HG02981 (cell line): ENCODE results near the gene ATG16L2.
"Not testable (repeated sequence)": the region's sequence is repeated elsewhere in the genome, so short reads cannot be mapped to it uniquely, and the experiment has no call there.

Experiments used
- ATAC-seq: cut with Tn5 transposase; IDR thresholded peaks from one replicate; pipeline ENCODE4 v1.9.1; 2021; ENCODE audit warnings: mild to moderate bottlenecking, moderate library complexity; ENCODE audit not compliant: unreplicated experiment

Gene ATG16L2

DNA sequence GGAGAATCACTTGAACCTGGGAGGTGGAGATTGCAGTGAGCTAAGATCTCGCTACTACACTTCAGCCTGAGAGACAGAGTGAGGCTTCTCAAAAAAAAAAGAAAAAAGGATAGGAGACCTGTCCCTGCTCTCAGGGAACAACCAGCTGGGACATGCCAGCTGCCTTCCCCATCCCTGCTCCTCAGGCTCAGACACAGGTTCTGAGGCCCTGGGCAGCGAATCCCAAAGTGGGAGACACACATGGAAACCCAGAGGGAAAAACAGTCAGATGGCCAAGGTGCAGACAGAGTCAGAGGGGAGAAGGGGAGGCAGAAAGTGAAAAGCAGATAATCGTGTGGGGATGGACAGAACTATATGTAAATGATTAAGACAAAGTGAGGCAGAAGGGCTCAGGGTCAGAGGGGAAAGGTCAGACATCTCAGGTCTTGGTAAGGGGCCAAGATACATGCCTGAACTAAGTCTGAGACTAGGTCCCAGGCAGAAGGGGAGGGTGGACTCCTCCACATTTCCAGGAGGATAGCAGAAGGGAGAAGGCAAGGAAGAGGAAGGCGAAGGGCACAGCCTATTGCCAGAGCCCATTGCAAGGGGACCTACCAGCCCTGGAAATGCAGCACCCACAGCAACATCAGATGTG lies 34.6 kb upstream of the ATG16L2 start:
- no peak for ATAC-seq

DNA sequence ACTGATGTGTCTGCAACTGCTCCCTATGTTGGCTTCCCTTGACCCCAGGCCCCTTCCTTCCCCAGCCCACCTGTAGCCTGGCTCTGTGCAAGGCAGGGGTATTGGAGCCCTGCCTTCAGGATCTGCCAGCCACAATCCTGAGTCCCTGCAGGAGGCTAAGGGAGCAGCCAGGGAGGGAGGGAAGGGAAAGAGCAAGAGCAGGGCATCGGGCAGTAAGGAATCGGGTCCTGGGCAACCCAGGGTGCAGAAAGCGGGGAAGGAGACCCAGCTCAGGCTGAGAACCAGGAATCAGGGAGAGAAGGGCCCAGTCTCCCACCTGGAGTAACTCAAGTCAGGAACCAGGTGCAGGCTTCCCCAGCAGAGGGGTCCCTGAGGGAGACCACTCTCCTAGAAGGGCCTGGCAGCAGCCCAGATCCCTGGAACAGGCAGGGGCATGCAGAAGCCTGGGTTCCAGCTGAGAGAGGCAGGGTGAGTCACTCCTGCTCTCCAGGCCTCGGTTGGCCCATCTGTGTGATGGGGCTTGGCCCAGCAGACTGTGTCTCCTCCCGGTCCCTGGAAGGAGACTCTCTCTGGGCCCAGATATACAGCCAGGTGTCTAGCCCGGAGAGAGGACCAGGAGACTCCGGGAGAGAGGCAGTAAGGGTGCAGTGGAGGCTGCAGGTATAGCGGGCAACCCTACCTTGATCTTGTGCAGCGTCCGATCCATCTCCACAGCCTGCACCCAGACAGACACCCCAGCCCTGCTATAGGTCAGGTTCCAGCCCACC lies 33.7 kb upstream of the ATG16L2 start:
- no peak for ATAC-seq

DNA sequence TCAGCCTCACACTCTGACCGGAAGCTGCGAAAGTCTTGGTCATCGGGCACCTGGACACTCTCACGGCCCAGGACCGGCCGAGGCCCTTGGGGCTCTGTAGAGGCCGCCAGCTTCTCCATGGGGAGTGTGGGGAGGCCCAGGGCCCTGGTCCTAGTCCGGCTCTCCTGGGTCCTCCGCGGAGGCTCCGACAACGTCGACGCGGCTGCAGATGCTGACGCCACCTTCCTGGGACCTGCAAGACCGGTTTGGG lies 33.2 kb upstream of the ATG16L2 start:
- no peak for ATAC-seq

DNA sequence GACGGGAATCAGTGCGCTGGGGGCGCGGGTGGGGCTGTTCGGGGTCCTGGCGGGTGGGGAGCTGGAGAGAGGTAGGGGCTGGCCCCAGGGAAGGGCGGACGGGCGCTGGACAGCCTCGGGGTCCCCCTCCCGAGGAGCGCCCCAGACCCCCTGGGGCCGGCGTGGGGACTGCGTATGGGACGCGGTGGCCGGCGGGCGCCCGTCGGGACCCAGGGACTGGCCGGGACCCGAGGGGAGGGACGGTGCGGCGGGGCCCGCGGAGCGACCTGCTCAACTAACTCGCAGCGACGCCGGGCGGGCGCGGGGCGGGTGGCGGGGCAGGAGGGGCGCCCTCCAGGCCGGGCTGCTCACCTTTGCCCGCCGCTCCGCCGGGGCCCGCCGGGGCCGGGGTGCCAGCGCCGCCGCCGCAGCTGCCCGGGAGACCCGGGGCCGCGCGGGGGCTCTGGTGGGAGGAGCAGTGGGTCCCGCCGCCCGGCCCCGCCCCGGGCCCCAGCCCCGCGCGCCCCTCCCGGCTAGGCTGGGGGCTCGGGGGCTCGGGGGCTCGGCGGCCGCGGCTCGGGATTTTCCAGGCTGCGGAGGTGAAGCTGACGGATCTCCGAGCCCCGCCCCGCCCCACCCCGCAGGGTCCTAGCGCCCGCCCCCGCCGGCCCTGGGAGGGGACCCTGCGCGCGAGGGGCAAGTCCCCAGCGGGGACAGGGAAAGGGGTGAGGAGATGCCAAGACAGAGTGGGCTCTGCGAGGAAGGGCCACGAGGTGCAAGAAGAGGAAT lies 32.7 kb upstream of the ATG16L2 start:
- no peak for ATAC-seq

DNA sequence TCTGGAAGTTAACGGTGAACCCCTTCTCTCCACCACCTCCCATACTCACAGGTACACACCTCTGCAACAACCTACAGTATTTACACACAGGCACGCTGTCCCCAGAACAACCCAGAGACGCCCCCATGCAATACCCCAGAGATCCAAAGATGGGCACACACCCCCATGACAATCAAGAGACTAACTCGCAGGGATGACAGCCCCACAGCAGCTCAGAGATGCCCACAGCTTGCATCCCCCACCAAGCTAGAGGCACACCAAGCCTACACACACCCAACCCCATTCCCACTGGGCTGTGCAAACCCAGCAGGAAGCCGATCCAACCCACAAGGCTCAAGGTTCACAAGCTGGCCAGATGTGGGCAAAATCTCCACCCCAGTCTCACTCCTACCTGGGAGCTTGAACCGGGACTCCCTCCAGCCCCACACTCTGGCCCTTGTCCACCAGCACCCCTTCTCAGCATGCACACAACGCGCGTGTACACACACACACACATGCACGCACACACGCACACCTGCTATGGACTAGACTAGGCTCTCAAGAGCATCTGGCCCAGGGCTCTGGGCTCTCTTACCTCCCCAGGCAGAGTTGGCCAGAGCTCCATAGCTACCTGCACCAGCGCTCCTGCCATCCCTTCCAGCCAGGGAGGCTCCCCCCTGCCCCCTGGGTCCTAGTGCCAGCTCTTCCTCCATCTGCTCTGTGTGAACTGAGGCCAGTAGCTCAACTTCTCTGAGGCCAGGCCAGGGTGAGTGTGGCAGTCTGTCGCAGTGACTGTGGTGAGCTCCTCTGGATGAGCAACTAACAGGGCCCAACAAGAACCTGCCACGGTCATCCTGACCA lies 31.9 kb upstream of the ATG16L2 start:
- ATAC-seq, result no peak

DNA sequence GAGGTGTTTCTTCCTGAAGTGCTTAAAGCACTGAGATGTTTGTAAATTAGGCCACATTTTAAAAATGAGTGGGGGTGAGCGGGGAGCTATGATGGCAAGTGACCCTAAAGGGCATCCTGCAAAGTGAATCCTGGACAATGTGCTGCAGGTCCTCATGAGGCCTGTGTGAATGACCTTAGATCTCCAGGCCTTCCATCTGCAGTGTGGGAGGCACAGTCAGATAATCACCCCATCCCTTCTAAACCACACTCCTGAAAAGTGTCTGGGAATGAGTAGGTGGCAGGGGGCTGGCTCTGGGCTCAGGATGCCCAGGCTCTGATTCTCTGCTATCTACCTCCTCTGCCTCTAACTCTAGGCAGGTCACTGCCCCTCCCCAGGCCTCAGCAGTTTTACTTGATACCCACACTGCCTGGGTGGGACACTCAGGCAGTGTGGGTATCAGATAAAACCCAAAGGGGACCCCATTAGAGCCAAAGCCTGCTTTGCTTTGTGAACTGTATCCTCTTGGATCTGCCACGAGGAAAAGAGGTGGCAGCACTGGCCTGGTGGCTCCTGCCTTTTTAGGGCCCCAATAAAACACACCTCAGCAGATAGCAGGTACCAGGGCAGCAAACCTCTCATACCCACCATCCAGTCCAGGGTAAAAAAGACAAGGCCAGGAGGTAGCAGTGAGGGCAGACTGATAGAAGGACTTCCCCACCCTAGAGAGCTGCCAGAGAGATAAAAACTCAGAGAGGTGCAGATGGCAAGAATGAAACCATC lies 30.9 kb upstream of the ATG16L2 start:
- no peak for ATAC-seq

DNA sequence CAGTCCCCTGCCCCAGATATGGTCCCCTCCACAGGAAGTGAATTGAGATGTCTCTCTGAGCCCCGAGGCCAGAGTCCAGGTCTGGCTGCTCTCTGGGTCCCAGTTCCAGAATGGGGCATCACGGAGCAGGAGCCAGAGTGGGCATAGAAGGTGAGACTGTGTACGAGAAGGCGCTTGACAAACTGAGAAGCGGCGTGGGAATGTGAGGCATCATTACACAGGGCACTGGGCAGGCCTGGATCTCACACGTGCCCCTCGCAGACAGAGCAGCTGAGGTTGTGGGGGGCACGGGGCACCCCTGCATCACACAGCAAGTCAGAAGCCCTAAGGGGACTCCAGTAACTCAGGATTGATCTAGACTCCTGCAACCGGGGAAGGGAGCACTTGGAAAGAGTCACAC lies 29.5 kb upstream of the ATG16L2 start:
- ATAC-seq, result no peak

DNA sequence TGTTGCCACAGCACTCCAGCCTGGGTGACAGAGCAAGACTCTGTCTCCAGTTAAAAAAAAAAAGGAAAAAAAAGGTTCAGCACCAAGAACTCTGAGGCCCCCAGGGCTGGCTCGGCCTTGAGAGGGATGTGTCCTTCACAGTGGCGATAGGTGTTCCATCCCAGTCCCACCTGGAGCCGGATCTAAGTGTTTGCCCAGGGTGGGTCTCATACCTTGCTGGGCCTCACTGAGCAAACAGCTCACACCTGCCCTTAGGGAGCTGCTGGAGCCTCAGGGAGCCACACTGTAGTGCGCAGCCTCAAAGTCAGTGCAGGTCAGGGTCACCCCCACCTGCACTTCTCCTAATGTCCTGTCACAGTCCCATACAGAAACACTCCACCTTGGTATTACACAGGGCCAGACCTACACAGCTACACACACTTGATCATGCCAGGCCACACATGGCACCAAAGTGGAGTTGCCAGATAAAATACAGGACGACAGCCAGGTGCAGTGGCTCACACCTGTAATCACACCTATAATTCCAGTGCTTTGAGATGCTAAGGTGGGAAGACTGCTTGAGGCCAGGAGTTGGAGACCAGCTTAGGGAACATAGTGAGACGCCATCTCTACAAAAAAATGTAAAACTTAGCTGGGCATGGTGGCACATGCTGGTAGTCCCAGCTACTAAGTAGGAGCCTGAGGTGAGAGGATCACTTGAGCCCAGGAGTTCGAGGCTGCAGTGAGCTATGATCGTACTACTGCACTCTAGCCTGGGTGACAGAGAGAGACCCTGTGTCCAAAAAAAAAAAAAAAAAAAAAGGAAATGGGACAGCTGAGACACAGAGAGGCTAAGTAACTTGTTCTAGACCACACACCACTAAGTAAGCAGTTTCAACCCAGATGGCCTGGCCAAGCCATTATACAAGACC lies 27.7 kb upstream of the ATG16L2 start:
- ATAC-seq, result peak; percentile 6

DNA sequence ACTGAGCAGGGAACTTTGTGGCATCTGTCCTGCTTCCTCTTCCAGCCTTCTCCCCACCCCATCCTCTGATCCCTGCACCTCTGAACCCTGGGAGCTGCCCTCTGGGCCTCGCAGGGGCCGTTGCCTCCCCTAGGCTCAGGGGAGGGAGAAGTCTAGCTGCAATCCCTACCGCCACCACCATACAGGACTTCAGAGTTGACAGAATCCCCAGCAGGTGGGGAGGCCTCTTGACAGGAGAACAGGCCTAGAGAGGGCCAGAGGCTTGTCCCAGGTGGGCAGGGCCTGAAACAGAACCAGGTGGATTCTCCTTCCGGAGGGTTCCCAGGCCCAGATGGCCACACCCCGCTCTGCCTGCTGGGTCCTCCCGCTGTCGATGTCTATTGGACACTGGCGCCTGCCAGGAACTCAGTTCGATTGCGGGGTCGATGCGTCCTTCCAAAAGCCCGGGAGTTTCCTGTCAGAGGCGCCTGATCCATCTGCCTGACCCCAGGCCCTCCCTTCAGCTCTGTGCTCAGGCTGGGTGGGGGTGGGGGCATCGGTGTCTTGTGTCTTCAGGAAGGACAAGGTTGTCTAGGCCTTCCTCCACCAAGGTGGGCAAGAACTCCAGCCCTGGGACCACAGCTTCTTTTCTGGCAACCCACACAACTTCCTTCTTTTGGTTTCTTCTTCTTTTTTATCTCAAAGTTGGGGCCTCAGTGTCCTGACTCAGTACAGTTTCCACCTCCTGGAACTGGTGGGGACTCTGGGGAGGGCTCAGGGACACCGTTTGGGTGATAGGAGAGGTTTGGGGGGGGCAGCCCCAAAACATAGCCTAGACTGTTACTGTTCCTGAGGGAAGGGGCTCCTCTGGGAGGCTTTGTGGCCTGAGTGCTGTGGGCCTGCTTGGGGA lies 26.8 kb upstream of the ATG16L2 start:
- peak; percentile 65 for ATAC-seq

DNA sequence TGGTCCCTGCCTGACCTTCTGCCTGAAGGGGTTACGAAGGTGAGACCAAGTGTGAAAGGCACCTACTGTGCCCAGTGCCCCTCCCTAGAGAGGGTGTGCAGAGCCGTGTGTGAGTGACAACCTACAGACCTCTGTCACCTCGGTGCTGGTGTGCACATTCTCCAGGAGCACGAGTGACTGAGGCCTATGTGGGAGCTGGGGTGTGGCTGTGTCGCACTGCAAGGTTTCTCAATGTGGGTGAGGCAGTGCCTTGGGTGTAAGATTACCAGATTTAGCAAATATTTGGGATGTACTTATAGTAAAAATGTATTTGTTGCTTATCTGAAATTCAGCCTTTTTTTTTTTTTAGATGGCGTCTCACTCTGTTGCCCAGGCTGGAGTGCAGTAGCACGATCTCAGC lies 26.0 kb upstream of the ATG16L2 start:
- no peak for ATAC-seq

DNA sequence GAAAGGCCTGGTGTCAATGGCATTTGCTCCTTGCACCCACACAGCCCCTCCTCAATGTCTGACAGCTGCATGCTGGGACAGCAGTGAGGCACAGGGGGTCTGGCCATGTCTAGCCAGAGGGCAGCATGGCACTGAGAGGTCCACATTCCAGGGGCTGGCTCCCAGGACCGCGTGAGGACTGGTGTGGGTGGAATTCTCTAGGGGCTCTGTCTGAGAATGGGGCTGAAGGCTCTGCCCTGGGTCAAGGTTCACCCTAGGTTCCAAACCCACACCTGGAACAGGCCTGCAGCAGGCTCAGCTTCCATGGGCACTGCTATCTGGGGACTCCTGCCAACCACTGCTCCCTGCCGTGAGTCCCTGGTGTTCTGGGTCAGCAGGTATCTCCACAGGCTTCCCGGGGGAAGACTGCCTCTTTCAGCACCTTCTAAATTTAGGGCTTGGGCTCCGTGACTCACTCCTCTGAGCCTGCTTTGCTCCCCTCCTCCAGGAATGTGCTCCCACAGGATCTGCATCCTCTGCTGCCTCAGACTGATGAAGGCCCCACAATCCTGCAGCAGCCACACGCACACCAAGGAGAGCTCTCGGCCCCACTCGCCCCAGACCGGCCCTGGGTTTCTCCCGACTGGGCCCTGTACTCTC lies 24.6 kb upstream of the ATG16L2 start:
- ATAC-seq, result no peak

DNA sequence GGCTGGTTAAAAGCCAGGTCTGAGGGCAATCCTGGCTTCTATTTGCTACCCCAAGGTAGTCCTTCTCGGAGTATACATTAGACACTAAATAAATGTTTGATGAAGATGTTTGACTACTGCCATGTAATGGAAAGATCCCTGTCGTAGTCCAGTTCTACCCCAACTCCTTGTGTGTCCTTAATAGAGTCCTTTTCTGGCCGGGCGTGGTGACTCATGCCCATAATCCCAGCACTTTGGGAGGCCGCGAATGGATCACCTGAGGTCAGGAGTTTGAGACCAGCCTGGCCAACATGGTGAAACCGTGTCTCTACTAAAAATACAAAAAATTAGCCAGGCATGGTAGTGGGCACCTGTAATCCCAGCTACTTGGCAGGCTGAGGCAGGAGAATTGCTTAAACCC lies 23.0 kb upstream of the ATG16L2 start:
- not testable (repeated sequence) for ATAC-seq

DNA sequence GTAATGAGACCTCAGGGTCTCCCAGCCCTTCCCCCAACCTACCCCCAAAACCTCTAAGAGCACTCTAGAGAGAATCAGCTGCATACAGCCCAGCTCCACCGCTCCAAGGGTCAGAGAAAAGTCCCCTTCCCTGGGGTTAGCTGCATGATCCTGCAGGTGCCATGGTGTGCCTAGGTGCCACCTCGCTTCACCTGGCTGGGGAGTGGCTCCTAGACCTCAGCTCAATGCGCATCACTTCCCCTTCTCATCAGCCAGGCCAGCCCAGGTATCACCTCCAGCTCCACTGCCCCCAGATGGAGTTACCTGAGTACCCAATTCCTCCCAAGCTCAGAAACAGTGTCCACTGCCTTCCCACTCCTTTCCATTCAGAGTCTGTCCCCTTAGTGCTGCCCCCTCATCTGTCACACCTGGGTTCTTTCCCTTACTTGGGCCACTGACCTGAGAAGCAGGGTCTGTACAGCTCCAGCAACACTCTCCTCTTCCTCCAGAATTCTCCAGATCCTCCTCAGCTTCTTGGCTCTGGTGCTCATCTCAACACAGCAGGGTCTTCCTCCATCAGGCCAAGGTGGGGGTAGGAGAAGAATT lies 21.7 kb upstream of the ATG16L2 start:
- ATAC-seq, result no peak

DNA sequence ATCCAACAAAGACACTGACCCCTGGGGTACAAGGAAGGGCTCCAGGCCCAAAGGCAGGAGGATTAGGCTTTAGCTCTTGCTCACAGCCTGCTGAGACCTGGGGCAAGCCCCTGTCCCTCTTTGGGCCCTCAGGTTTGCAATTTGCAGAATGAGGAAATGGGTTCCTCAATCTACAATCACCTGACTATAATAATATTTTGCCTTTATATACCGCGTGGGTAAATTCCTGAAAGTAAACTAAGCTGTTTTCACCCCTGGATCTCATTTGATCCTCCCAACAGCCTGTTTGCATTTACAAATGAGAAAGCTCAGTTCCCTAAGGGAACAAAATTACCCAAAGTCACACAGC lies 21.2 kb upstream of the ATG16L2 start:
- ATAC-seq, result no peak

DNA sequence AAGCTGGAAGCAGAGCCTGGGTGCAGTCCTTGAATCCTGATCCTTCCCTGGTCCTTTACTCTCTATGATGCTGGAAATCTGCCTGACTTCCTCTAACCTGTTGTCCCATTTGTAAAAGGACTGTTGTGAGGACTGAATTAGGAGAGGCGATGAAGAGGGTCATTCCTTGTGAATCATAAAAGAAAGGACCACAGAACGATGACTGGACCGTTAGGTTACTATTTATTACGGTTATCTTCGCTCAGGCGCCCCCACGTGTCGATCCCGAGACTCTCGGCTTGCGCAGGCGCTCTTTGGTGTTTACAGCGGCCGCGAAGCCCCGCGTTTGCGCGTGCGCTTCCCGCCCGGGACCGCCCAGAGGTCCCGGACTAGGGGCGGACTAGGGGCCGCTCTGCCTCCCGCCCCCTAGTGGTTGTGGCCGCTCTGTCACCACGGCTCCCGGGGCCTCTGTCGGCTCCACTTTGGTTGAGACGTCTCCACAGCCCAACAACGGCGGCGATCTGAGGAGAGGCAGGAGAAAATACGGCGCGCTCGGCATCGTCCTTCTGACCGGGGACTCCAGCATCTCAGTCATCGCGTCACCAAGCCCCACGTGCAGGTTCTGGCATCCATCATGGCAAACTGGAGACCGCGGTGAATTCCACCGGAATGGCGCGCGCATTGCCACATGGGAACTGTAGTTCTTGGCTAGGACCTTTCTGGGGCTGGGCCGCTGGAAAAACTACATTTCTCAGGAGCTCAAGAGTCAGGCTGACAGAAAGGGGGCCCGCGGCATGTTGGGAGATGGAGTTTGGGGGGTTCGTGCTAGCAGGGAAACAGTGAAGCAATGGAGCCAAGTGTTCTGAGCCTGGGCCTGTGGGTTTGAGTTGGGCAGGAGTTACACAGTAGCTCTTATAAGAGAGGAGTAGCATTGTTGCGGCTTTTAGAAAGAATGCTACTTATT lies 20.5 kb upstream of the ATG16L2 start, which contains the start of gene STARD10:
STARD10 (minus strand) TSS at position 623 of the 943 bp plus-strand sequence. CDS start 12,866 bp downstream, outside the sequence.
- peak; percentile 90 for ATAC-seq

DNA sequence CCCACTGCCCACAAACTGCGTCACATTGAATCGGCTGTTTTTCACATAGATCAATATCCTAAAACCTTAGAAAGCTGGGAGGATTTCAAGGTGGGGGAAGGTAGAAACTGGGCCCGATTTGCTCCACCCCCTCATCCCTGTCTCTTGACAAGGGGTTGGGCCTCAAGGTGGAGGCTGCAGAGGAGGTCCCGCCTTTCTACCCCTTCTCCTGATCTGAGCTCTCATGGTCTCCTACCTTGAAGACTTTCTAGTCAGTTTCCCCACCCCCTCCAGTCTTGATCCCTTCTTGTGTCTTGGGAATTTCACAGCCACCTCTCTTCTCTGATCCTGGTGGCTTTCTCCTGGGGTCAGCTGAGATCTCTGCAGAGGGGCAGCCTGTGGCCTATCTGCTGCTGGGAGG lies 15.8 kb upstream of the ATG16L2 start:
- ATAC-seq, result no peak

DNA sequence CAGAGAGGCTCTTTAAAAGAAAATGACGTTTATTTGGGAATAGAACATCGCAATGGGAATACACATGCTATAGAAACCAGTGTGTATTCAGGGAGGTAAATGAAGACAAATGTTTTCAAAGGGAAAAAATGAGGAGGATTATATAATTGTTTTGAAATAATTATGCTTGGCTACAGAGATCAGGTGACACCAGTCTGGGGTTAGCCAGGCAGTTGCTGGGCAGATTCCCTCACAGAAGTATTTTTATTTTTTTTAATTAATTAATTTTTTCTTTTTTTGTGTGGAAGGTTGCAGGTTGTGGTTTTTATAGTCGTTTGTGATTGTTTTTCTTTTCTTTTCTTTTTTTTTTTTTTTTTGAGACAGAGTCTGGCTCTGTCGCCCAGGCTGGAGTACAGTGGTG lies 14.8 kb upstream of the ATG16L2 start:
- ATAC-seq, result no peak
